Activated T-helper 1 cell treated with anti-CD3 and anti-CD28 coated beads, Interleukin-2, amount 50 U/mL, for 16 hours (primary cell): ENCODE data around the gene CFAP410.
A peak's percentile ranks its signal among the peaks of the same experiment; 100 is the strongest.
"Not testable (repeated sequence)": the region's sequence is repeated elsewhere in the genome, so short reads cannot be mapped to it uniquely, and the experiment has no call there.

Source experiments
- DNase-seq, 2 donors: peaks; one replicate each; pipeline ENCODE4 v3.0.0-alpha.2; 2020; ENCODE audit warnings: low read depth in 1 of 2, low spot score in 1 of 2

The CFAP410 gene

GRCh38 chr21:44318489-44319285 is 20.5 kb downstream of the CFAP410 start:
- DNase-seq = no peak

DNA sequence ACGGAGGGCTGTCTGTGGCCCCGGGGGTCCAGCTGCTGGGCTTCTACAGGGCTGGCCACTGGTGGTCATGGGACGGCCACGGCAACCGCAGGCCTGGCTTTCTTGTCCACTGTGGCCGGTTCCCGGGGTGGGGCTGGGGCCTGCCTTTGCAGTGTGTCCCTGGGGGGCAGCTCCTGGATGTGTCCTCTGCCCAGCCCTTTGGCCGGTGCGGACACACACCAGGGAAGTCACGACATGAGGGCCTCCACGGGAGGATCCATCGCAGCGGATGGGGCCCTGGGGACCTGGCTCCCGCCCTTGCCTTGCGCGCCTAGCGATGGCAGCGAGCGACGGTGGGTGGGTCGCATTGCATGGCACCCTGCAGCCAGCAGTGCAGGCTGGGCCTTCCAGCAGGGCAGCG is 21.3 kb downstream of the CFAP410 start:
- DNase-seq = no peak

DNA sequence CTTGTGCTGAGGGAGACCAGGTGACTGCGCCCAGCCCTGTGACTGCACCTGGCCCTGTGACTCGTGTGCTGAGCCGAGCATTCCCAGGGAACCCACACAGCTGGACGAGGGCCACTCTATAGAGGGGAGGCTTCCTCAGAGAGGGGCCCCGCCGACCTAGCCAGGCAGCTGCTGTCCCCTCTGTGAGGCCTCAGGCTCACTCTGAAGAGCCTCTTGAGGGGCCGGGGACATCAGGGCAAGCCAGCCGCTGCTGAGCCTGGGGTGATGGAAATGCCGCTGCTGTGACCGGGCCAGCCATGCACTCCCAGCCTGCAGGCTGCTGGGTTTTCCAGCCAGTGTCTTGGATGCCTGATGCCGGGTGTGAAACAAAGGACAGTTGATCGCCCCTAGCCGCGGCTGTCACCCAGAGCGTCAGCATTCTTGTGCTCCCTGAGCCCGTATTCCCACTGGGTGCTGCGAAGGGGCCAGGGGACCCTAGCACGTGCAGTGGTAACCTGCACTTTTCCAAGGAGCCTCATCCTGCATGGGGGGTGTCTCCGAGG is 21.9 kb downstream of the CFAP410 start:
- DNase-seq = no peak

DNA sequence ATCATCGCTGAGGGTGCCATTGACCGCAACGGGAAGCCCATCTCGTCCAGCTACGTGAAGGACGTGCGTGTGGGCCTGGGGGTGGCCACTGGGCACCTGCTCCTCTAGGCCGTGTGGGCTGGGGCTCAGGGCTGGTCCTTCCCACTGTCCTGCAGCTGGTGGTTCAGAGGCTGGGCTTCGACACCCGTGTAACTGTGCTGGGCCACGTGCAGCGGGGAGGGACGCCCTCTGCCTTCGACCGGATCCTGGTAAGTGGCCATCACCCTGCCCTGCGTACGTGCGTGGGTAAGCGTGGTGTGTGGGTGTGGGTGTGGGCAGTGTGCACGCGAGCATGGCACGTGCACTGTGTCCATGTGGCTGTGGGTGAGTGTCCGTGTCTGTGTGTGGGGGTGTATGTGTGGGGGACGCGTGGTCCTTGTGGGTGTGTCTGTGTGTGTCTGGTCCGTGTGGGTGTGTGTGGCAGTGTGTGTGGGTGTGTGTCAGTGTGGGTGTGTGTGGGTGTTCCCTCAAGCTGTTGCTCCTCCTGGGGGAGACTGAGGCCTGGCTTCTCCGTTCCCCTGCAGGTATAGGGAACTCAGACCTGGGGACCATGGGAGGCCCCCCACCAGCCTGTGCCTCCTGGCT is 22.8 kb downstream of the CFAP410 start:
- DNase-seq = no peak

- no peak for DNase-seq
Measured at GRCh38 chr21:44315691-44316203, 23.4 kb downstream of the CFAP410 start.

GRCh38 chr21:44314561-44314960 is 24.6 kb downstream of the CFAP410 start:
- no peak for DNase-seq

- no peak for DNase-seq
Measured at GRCh38 chr21:44314128-44314527, 25.1 kb downstream of the CFAP410 start.

DNA sequence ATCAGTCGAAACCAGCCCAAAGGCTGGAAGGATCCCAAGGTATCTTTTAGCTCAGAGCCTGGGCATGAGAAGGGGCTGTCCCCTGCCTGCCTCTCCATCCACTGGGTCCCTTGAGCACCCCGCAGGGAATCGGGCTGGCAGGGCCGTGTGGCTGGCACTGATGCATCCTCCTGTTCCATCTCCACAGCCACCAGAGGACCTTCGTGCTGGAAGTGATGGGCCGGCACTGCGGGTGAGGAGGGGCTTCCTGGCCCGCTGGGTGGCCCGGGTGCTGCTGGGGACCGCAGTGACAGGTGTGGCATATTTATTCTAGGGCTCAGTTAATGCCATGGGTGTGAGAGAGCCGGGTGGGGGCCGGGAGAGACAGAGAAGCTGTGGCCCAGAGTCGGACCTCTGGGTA is 25.7 kb downstream of the CFAP410 start:
- no peak for DNase-seq

DNA sequence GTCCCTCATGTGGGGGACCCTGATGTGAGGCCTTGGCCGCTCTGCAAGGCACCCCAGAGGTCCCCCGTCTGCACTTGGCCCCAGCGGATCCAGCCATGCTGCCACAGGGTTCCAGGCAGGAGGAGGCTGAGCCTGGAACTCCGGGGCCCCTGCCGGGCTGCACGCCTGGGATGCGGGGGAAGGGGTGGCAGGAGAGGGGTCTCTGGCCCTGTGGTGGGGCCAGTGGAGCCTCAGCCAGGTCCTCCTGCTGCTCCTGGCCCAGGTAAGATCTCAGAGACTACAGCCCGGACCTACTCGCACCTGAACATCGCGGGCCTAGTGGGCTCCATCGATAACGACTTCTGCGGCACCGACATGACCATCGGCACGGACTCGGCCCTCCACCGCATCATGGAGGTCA is 26.5 kb downstream of the CFAP410 start:
- DNase-seq = no peak

DNA sequence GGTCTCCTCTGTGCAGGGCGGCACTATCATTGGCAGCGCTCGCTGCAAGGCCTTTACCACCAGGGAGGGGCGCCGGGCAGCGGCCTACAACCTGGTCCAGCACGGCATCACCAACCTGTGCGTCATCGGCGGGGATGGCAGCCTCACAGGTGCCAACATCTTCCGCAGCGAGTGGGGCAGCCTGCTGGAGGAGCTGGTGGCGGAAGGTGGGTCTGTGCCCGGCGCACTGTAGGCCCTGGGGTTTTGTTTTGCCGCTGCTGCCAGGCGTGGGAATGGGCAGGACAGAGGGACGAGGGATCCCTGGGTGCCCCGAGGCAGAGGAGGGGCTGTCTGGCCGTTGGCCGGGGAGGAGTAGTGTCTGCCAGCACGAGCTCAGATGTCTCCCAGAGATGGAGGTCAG is 27.1 kb downstream of the CFAP410 start:
- no peak for DNase-seq

GRCh38 chr21:44310628-44311507 is 28.3 kb downstream of the CFAP410 start:
- DNase-seq = no peak

DNA sequence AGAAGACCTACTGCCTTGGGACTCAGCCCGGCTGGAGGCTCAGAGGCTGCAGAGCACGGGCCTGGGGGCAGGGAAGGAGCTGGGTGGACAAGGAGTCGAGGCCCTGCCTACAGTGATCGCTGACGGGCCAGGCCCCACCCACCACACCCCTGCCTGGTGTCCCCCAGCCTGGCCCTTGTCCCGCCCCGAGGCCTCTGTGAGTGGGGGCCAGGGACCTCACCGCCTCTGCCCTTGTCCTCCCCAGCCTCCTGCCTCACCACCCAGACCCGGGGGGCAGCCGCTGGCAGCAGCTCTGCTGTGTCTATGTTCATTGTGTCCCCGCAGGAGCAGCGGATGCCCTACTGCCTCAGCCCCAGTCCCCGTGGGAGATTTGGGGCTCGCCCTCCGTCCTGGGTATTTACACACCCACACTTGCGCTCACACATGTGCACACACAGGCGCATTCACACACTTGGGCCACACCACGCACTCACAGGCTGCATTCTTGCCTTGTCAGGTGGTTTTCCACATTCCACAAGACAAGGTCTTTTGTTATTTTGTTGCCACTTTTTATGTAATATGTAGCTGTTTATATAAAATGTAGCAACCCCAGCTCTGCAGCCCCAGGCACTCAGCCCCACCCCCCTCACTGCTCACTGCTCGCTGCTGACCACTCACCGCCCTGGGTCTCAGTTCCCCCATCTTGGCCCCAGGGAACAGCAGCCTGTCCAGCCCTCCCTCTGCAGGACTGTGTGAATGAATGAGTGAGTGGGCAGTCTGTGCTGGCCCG is 32.1 kb downstream of the CFAP410 start:
- DNase-seq = no peak

DNA sequence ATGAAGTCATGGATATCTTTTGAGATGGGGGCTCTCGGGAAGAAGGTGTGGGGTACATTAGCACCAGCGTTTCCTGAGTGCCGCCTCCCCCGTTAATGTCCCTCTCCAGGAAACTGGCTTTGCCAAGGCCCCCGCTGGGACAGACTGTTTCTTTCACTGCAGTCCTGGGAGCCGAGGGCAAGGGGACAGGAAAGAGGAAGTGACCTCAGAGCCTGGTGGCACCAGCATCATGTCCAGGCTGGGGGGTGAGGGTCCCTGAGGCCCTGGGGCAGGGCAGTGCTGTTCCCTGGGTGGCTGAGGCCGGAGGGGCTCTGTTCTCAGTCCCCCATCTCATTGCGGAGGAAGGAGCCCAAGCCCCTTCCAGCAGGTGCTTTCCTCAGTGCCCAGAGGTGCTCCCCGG is 33.5 kb downstream of the CFAP410 start:
- DNase-seq = no peak

DNA sequence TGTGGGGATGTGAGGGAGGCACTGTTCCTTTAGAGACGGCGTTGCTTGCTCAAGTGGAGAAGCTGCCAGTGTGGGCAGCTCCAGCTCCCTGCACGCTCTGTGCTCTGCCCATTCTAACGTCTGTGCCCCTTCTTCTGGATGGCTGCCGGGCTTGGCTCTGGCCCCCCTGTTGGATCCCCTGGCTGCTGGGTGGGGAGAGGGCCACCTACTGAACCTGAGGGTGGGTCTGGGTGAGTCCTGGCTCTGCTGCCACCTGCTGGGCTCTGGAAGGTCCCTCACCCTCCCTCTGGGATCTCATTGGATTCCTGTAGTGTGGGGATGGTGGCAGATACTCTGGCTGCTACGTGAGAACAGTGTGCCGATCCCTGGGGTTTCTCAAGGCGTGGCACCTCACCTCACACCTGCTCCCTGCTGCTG is 34.3 kb downstream of the CFAP410 start:
- DNase-seq = peak in 1 of 2 donors; percentile 22

DNA sequence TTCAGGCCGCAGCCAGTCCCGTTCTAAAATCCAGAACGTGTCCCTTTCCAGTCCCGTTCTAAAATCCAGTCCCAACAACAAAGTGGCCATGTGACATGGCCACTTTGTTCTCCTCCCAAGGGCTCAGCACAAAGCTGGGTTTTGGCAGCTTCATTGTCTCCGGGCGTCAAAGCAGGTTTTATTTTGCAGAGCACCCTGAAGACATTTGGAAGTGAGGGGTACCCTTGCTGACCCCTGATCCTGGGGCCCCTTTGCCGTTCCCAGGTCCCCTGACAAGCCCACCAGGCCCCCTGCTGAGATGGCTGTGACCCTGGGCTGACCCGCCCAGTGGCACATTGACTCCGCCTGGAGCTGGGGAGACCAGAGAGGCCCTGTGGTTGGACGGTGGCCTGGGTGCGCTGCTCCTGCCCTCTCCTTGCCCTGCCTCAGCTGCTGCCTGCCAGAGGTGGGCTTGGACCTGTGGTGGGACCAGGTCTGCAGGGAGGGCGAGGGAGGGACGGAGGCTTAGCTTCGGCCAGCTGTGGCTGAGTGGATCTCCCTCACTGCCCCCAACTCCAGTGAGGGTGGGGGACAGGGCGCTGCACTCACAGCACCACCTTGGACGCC is 35.1 kb downstream of the CFAP410 start:
- DNase-seq = no peak

- no peak for DNase-seq
Measured at GRCh38 chr21:44303490-44303981, 35.7 kb downstream of the CFAP410 start.

GRCh38 chr21:44302573-44303401 is 36.4 kb downstream of the CFAP410 start:
- DNase-seq = not testable (repeated sequence)

GRCh38 chr21:44301961-44302406 is 37.2 kb downstream of the CFAP410 start:
- no peak for DNase-seq

DNA sequence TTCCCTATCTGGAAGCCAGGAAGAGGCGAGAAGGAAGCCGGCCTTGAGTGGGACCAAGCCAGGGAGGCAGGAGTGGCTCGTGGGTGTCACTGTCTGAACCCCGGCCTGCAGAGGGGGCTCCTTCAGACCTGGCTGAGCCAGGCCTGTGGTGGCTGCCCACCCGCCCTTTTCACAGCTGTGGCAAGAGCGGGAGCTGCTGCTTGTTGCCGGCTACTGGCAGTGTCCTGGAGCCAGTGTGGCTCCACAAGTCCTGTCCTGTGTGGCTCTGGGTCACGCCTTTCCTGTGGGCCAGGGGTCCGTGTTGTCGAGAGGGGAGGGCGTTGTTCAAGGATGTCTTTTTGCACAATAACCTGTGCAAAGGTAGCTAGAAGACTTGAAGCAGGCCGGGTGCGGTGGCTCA is 38.0 kb downstream of the CFAP410 start:
- DNase-seq = no peak
